ENCODE data around the gene ARCN1.

DNA sequence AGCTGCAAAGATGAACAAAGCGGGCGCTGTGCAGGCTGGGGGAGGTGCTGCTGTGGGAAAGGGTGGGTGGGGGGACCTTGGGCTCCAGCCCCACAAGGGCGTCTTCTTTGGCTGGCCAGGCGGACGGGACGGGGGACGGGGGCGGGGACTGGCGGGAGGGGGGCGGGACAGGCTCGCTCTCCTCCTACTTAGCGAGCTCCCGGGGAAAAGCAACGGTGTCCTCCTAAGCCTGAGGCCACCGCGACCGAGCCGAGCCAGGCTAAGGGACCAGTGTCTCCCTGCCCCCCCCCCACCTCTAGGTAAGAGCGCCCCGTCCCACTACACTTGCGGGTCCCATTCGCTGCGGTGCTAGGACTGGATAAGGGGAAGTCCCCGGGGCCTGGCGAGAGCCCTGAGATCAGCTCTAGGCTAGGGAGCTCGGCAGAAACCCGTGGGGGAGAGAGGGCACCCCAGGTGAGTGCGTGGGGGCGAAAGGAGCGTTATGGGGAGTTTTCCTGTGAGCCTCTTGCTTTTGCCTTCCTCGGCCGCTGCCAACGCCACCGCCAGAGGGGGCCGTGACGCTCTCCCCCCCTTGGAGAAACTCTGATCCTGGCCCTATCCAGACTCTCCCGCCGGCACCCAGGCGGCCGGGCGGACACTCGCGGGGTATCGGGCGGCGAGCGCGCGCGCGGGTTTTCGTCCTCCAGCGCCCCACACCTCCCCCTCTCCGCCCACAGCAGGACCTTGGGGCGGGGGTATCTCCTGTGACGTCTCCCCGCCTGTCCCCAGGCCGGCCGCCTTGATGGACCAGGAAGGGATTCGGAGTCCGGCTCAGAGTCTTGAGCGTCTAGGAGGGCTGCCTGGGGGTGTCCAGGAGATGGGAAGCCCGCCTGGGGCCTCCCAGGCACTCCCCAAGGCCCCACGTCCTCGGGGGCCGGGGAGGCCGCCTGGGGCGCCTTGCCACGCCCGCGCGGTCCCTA is 35.5 kb downstream of the ARCN1 start, which contains the start of gene PHLDB1:
- TF ChIP-seq, protein P1, sequence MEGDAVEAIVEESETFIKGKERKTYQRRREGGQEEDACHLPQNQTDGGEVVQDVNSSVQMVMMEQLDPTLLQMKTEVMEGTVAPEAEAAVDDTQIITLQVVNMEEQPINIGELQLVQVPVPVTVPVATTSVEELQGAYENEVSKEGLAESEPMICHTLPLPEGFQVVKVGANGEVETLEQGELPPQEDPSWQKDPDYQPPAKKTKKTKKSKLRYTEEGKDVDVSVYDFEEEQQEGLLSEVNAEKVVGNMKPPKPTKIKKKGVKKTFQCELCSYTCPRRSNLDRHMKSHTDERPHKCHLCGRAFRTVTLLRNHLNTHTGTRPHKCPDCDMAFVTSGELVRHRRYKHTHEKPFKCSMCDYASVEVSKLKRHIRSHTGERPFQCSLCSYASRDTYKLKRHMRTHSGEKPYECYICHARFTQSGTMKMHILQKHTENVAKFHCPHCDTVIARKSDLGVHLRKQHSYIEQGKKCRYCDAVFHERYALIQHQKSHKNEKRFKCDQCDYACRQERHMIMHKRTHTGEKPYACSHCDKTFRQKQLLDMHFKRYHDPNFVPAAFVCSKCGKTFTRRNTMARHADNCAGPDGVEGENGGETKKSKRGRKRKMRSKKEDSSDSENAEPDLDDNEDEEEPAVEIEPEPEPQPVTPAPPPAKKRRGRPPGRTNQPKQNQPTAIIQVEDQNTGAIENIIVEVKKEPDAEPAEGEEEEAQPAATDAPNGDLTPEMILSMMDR (conservative IDR thresholded peaks at IDR 0.05; ENCODE audit: low read length): peak; percentile 67
- TF ChIP-seq EZH2phosphoT487 (IDR thresholded peaks at IDR 0.05; ENCODE audit: borderline replicate concordance, low read depth, low read length): peak; percentile 90; the same call in 1 of the 2 replicates

Data from OCI-LY7 (cell line).